Tibial nerve (tissue), 3 donors: Measurements from ENCODE around the gene COL6A2.

Experiments
- POLR2A ChIP-seq, 2 donors: fragments of 450-650 bp; IDR thresholded peaks; one replicate each; pipeline ENCODE4 v1.6.1; 2017; ENCODE audit warnings: antibody characterized with exemption in 2 of 2, mild to moderate bottlenecking in 2 of 2, moderate library complexity in 2 of 2
- TF ChIP-seq, protein P1 (sequence below), 5 experiments: fragments of 200-600 bp in 3 of 5; fragments of 450-650 bp in 2 of 5; sonication (generic) in 3 of 5; IDR thresholded peaks; one replicate each; pipeline ENCODE4 v1.5.1; 2016 to 2019; ENCODE audit warnings: antibody characterized with exemption in 5 of 5, mild to moderate bottlenecking in 3 of 5, moderate library complexity in 2 of 5

DNA sequence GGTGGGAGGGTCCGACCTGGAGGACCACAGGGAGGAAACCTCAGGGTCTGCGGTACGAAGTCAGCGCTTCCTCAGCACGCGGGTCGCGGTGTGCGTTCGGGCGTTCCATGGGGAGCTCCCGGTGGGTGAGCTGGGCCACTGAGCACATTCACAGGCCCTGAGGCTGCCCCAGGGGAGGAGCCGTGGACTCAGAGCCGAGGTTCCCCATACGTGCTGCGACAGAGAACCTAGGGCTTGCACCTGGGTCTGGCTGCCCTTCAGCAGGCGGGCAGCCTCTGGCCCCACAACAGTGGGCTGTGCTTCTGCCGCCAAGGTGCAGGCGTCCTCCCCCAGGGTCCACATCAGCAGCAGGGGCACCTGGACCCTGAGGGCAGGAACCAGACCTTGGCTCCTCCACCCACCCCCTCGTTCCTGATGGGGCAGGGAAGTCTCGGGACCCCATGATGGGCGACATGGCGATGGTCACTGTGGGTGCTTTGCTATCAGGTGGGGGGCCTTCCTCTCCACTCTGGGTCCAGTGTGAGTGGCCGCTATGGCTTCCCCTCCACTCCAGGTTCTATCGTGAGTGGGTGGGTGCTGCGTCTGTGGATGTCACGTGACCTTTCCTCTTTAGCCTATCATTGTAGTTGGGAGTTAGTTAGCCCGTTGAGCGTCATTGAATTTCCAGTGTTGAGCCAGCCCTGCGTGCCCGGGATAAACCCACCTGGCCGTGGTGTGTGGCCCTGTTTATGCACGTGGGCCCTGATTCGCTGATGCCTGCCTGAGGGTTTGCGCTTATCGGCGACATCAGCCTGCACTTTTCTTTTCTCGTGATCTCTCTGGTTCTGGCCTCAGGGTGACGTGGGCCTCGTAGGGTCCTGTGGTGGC, 29.6 kb downstream of the COL6A2 start:
- TF ChIP-seq, protein P1, sequence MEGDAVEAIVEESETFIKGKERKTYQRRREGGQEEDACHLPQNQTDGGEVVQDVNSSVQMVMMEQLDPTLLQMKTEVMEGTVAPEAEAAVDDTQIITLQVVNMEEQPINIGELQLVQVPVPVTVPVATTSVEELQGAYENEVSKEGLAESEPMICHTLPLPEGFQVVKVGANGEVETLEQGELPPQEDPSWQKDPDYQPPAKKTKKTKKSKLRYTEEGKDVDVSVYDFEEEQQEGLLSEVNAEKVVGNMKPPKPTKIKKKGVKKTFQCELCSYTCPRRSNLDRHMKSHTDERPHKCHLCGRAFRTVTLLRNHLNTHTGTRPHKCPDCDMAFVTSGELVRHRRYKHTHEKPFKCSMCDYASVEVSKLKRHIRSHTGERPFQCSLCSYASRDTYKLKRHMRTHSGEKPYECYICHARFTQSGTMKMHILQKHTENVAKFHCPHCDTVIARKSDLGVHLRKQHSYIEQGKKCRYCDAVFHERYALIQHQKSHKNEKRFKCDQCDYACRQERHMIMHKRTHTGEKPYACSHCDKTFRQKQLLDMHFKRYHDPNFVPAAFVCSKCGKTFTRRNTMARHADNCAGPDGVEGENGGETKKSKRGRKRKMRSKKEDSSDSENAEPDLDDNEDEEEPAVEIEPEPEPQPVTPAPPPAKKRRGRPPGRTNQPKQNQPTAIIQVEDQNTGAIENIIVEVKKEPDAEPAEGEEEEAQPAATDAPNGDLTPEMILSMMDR (IDR thresholded peaks at IDR 0.05) = no peak
- no peak for TF ChIP-seq POLR2A (IDR thresholded peaks at IDR 0.05)
